Progenitor cell of endocrine pancreas (in vitro differentiated cells): ENCODE results near the gene NSUN7. TPM values are rescaled to one million over a fixed set of nuclear protein-coding genes. Genes with fewer than 3 reads are reported as not detected.
"Not testable (repeated sequence)": the region's sequence is repeated elsewhere in the genome, so short reads cannot be mapped to it uniquely, and the experiment has no call there.

Source experiments
- DNase-seq: peaks from one replicate; pipeline ENCODE4 v3.0.0; 2021; ENCODE audit warnings: low spot score; ENCODE audit not compliant: unreplicated experiment
- H3K27ac Mint-ChIP-seq: 2 replicates; pipeline ENCODE4 v1.8.0; 2021; ENCODE audit warnings: mild to moderate bottlenecking, moderate library complexity, mixed read lengths
- H3K27me3 Mint-ChIP-seq: 2 replicates; pipeline ENCODE4 v1.8.0; 2021; ENCODE audit warnings: mixed read lengths
- H3K36me3 Mint-ChIP-seq: 2 replicates; pipeline ENCODE4 v1.8.0; 2022; ENCODE audit warnings: mixed read lengths; ENCODE audit not compliant: insufficient read depth
- H3K4me1 Mint-ChIP-seq: 2 replicates; pipeline ENCODE4 v1.8.0; 2021; ENCODE audit warnings: low read depth, mixed read lengths
- H3K4me3 Mint-ChIP-seq: 2 replicates; pipeline ENCODE4 v1.8.0; 2021; ENCODE audit warnings: low read depth, mild to moderate bottlenecking, moderate library complexity, mixed read lengths
- H3K9me3 Mint-ChIP-seq: 2 replicates; pipeline ENCODE4 v1.8.0; 2021; ENCODE audit warnings: low read depth, mixed read lengths
- CTCF ChIP-seq: fragments of 200-600 bp; sonication (generic); IDR thresholded peaks from one replicate; pipeline ENCODE4 v1.5.0; 2021; ENCODE audit warnings: antibody characterized with exemption, mild to moderate bottlenecking; ENCODE audit not compliant: unreplicated experiment
- total RNA-seq: library from RNA; stranded (reverse); gene quantifications from 2 replicates; pipeline ENCODE4 v1.2.1, GENCODE V29; 2021

The NSUN7 gene
- total RNA-seq, 1 donor from 2014 or later, result 17.5 TPM

GRCh38 chr4:40812386-40812785 is 62.6 kb downstream of the NSUN7 start:
- TF ChIP-seq CTCF, result no peak
- DNase-seq, result no peak
- Mint-ChIP-seq H3K27ac (peak overlapping the region; percentile 38), H3K4me3 (no peak overlapping the region), H3K9me3 (no peaks in the 10 kb centered on the region), H3K36me3 (peaks cover 19% of the 10 kb centered on the region), H3K4me1 (no peaks in the 10 kb centered on the region), H3K27me3 (no peaks in the 10 kb centered on the region)

GRCh38 chr4:40812856-40813255 is 63.1 kb downstream of the NSUN7 start:
- no peak for TF ChIP-seq CTCF
- no peak overlapping the region for H3K27ac Mint-ChIP-seq
- no peak for DNase-seq
- peaks cover 23% of the 10 kb centered on the region for H3K36me3 Mint-ChIP-seq
- no peaks in the 10 kb centered on the region for H3K4me1 Mint-ChIP-seq
- no peaks in the 10 kb centered on the region for H3K9me3 Mint-ChIP-seq
- H3K4me3 Mint-ChIP-seq, result no peak overlapping the region
- H3K27me3 Mint-ChIP-seq, result no peaks in the 10 kb centered on the region

- not testable (repeated sequence) for DNase-seq, H3K27me3 Mint-ChIP-seq, H3K27ac Mint-ChIP-seq, H3K9me3 Mint-ChIP-seq, H3K4me3 Mint-ChIP-seq, H3K4me1 Mint-ChIP-seq
- peaks cover 28% of the 10 kb centered on the region for H3K36me3 Mint-ChIP-seq
These were observed 67.4 kb downstream of the NSUN7 start for GRCh38 chr4:40817157-40817556.

- peaks cover 35% of the 10 kb centered on the region for H3K36me3 Mint-ChIP-seq
- no peak for DNase-seq
- no peaks in the 10 kb centered on the region for H3K27me3 Mint-ChIP-seq
- no peaks in the 10 kb centered on the region for H3K9me3 Mint-ChIP-seq
- H3K4me1 Mint-ChIP-seq, result no peaks in the 10 kb centered on the region
- H3K27ac Mint-ChIP-seq, result no peak overlapping the region
- TF ChIP-seq CTCF, result no peak
- H3K4me3 Mint-ChIP-seq, result no peak overlapping the region
These were observed 70.3 kb downstream of the NSUN7 start for GRCh38 chr4:40820101-40820500.

GRCh38 chr4:40822420-40823166 is 72.8 kb downstream of the NSUN7 start:
- no peak for DNase-seq
- Mint-ChIP-seq H3K27ac (no peak overlapping the region), H3K36me3 (peaks cover 32% of the 10 kb centered on the region), H3K27me3 (no peaks in the 10 kb centered on the region), H3K4me1 (no peaks in the 10 kb centered on the region), H3K9me3 (no peaks in the 10 kb centered on the region), H3K4me3 (no peak overlapping the region)
- TF ChIP-seq CTCF, result no peak
